ENCODE results near the gene KRT80. TPM values are rescaled to one million over a fixed set of nuclear protein-coding genes. Genes with fewer than 3 reads are reported as not detected.
A peak's percentile ranks its signal among the peaks of the same experiment; 100 is the strongest.

KRT80 gene
- total RNA-seq, 1 experiment from 2014 or later: 51.5 TPM

DNA sequence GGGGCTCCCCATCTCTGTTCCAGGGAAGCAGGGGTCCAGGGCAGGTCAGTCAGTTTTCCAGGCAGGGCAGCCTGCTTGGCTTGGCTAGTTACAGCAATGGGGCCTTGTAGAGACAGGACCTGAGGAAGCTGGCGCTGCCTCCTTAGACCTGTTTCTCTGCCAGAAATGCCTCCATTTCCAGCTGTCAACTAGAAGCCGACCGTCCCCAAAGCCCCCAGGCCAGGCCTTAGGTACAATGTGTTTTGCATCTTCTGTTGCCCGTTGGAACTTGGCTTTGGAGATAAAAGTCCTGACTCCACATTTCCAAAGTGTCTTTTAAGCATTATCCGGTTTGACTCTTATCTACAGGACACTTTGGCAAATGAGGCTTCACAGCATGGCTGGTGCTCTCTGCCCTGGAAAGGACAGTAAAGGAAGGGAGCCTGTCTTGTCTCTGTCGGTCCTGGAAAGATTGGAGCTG, 42.6 kb downstream of the KRT80 start:
- H3K27me3 ChIP-seq (ENCODE audit: control insufficient read depth, insufficient read depth, low read length): no peaks in the 10 kb centered on the region
- CTCF ChIA-PET: interaction anchor here (1.0 to 2.2 kb wide), 3 partner anchors 177 to 731 kb away, joined by 3 to 7 read pairs (median 6); no protein-coding TSS in a partner anchor
- ATAC-seq (no peak), DNase-seq (ENCODE audit: low read depth, low spot score) (no peak)
- no TSS peak for BruUV-seq (replicated peaks)
- peak overlapping the region; percentile 97 for H3K27ac ChIP-seq (ENCODE audit: low read length)
- H3K4me1 ChIP-seq (ENCODE audit: control insufficient read depth, insufficient read depth, low read length): peaks cover 70% of the 10 kb centered on the region
- H3K36me3 ChIP-seq (ENCODE audit: control insufficient read depth, insufficient read depth, low read length): no peaks in the 10 kb centered on the region
- intact Hi-C loops (cut with micrococcal nuclease; ENCODE audit: unreplicated experiment): loop anchor here (10.0 kb wide), 1 partner anchor 436 kb away; no protein-coding TSS in a partner anchor
- H3K9me3 ChIP-seq (ENCODE audit: control insufficient read depth, insufficient read depth, low read depth, low read length): no peaks in the 10 kb centered on the region
- no peak for TF ChIP-seq SIN3A (IDR thresholded peaks at IDR 0.05; ENCODE audit: borderline replicate concordance, insufficient read depth, low read depth, low read length)
- TF ChIP-seq TCF7L2 (IDR thresholded peaks at IDR 0.05; ENCODE audit: low read depth, low read length): no peak
- no peak for TF ChIP-seq POLR2AphosphoS5 (IDR thresholded peaks at IDR 0.05; ENCODE audit: low read depth, low read length)
- TF ChIP-seq, protein P1, sequence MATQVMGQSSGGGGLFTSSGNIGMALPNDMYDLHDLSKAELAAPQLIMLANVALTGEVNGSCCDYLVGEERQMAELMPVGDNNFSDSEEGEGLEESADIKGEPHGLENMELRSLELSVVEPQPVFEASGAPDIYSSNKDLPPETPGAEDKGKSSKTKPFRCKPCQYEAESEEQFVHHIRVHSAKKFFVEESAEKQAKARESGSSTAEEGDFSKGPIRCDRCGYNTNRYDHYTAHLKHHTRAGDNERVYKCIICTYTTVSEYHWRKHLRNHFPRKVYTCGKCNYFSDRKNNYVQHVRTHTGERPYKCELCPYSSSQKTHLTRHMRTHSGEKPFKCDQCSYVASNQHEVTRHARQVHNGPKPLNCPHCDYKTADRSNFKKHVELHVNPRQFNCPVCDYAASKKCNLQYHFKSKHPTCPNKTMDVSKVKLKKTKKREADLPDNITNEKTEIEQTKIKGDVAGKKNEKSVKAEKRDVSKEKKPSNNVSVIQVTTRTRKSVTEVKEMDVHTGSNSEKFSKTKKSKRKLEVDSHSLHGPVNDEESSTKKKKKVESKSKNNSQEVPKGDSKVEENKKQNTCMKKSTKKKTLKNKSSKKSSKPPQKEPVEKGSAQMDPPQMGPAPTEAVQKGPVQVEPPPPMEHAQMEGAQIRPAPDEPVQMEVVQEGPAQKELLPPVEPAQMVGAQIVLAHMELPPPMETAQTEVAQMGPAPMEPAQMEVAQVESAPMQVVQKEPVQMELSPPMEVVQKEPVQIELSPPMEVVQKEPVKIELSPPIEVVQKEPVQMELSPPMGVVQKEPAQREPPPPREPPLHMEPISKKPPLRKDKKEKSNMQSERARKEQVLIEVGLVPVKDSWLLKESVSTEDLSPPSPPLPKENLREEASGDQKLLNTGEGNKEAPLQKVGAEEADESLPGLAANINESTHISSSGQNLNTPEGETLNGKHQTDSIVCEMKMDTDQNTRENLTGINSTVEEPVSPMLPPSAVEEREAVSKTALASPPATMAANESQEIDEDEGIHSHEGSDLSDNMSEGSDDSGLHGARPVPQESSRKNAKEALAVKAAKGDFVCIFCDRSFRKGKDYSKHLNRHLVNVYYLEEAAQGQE (IDR thresholded peaks at IDR 0.05; ENCODE audit: insufficient read depth in 1 of 2, low read depth in 2 of 2, low read length in 1 of 2): no peak
- TF ChIP-seq, protein P2, sequence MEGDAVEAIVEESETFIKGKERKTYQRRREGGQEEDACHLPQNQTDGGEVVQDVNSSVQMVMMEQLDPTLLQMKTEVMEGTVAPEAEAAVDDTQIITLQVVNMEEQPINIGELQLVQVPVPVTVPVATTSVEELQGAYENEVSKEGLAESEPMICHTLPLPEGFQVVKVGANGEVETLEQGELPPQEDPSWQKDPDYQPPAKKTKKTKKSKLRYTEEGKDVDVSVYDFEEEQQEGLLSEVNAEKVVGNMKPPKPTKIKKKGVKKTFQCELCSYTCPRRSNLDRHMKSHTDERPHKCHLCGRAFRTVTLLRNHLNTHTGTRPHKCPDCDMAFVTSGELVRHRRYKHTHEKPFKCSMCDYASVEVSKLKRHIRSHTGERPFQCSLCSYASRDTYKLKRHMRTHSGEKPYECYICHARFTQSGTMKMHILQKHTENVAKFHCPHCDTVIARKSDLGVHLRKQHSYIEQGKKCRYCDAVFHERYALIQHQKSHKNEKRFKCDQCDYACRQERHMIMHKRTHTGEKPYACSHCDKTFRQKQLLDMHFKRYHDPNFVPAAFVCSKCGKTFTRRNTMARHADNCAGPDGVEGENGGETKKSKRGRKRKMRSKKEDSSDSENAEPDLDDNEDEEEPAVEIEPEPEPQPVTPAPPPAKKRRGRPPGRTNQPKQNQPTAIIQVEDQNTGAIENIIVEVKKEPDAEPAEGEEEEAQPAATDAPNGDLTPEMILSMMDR (IDR thresholded peaks at IDR 0.05): no peak
- in situ Hi-C loops (cut with HindIII; ENCODE audit: low pct_unique_long_range_greater_than_20kb, low sequenced_read_pairs): no loop called here
- H3K4me3 ChIP-seq (ENCODE audit: low read depth in 2 of 2, low read length in 2 of 2): no peak overlapping the region
- POLR2A ChIA-PET: interaction anchor here (0.7 kb wide), 1 partner anchor 192 kb away, joined by 4 read pairs; no protein-coding TSS in a partner anchor

DNA sequence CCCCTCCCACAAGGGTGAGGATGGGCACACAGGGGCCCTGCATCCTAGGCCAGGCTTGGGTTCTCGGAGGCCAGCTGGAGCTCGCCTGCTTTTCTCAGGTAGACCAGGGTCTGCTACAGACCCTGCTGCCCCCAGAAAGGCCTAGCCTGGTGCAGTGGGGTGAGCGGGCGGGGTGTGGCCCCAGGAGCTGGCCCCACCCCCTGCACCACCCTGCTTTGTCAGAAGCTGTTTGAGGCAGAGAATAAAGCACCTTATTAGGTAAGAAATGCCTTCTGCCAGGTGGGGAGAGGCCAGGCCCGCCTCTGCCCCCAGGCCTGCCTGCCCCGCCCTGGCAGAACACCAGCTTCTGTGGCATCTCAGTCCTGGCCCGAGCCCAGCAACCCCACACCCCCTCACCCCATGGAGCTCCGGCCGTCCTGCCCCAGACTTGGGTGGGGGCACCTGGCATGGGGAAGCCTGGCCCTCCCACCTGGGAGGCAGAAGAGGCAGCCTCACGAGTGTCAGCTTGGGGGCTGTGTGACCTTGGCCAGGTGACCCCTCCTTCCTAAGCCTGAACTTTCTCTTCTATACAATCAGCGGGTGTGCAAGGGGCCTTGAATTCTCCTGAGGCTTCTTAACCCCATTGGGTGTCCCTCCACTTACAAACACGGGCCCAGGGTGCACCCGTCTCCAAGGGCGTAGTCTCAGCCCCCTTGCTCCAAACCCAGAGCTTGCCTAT, 43.2 kb downstream of the KRT80 start:
- peaks cover 76% of the 10 kb centered on the region for H3K4me1 ChIP-seq (ENCODE audit: control insufficient read depth, insufficient read depth, low read length)
- POLR2A ChIA-PET: no interaction called here
- peak; percentile 33 for ATAC-seq

More for the DNA sequence above, 43.2 kb downstream of the KRT80 start:
- TF ChIP-seq, protein P1 (IDR thresholded peaks at IDR 0.05; ENCODE audit: insufficient read depth in 1 of 2, low read depth in 2 of 2, low read length in 1 of 2): no peak
- TF ChIP-seq SIN3A (IDR thresholded peaks at IDR 0.05; ENCODE audit: borderline replicate concordance, insufficient read depth, low read depth, low read length) (no peak), POLR2AphosphoS5 (IDR thresholded peaks at IDR 0.05; ENCODE audit: low read depth, low read length) (no peak)
- TF ChIP-seq, protein P2 (IDR thresholded peaks at IDR 0.05): no peak
- H3K4me3 ChIP-seq (ENCODE audit: low read depth in 2 of 2, low read length in 2 of 2): no peak overlapping the region
- no TSS peak for BruUV-seq (replicated peaks)
- in situ Hi-C loops (cut with HindIII; ENCODE audit: low pct_unique_long_range_greater_than_20kb, low sequenced_read_pairs) (no loop called here), intact Hi-C loops (cut with micrococcal nuclease; ENCODE audit: unreplicated experiment) (loop anchor here (10.0 kb wide), 1 partner anchor 436 kb away; no protein-coding TSS in a partner anchor)
- H3K36me3 ChIP-seq (ENCODE audit: control insufficient read depth, insufficient read depth, low read length): no peaks in the 10 kb centered on the region
- DNase-seq (ENCODE audit: low read depth, low spot score): no peak
- no peaks in the 10 kb centered on the region for H3K9me3 ChIP-seq (ENCODE audit: control insufficient read depth, insufficient read depth, low read depth, low read length)
- CTCF ChIA-PET: interaction anchor here (1.0 to 2.4 kb wide), 5 partner anchors 8 to 731 kb away, joined by 3 to 8 read pairs (median 6); no protein-coding TSS in a partner anchor
- H3K27ac ChIP-seq (ENCODE audit: low read length): peak overlapping the region; percentile 97
- no peaks in the 10 kb centered on the region for H3K27me3 ChIP-seq (ENCODE audit: control insufficient read depth, insufficient read depth, low read length)

Data from Panc1 (cell line).